ENCODE results near the gene RAPGEF3. TPM values are rescaled to one million over a fixed set of nuclear protein-coding genes. Genes with fewer than 3 reads are reported as not detected.
A peak's percentile ranks its signal among the peaks of the same experiment; 100 is the strongest.

RAPGEF3 gene
- total and polyA plus RNA-seq, 2 of the 8 experiments (the other 6 are each of a cell fraction or from before 2014, with no cell fraction given): 5.0 to 9.4 TPM

- Histone ChIP-seq H2AFZ (ENCODE audit: low read length) (no peak overlapping the region), H3K79me1 (ENCODE audit: low read depth, low read length) (no peaks in the 10 kb centered on the region), H3K9ac (replicated peaks in 1 of 4; ENCODE audit: extremely low read depth in 1 of 4, low read depth in 3 of 4, low read length in 3 of 4) (no peak overlapping the region), H2BK5ac (ENCODE audit: low read depth, low read length) (peak overlapping the region; percentile 40), H3K23ac (ENCODE audit: insufficient read length) (no peak overlapping the region), H3K79me2 (ENCODE audit: control insufficient read depth in 1 of 2, insufficient read depth in 2 of 2, low read length in 2 of 2) (no peaks in the 10 kb centered on the region), H4K91ac (replicated peaks; ENCODE audit: insufficient read length, low read length) (no peak overlapping the region), H3K4me1 (replicated peaks in 1 of 4; ENCODE audit: control insufficient read depth in 3 of 4, insufficient read depth in 4 of 4, low read length in 3 of 4) (peaks cover 2 to 8% (median 5%) of the 10 kb centered on the region in 4 experiments; a peak in 5 of 7 replicates), H2AK5ac (ENCODE audit: low read depth, low read length) (no peak overlapping the region), H3K18ac (ENCODE audit: extremely low read depth, low read length) (no peak overlapping the region; the same call in 1 of the 2 replicates), H4K8ac (ENCODE audit: extremely low read depth, insufficient read depth, low read length) (no peak overlapping the region), H2BK15ac (ENCODE audit: low read length) (no peak overlapping the region), H3K27ac (ENCODE audit: low read depth, low read length) (no peak overlapping the region), H3K4me3 (ENCODE audit: extremely low read depth in 1 of 4, insufficient read depth in 2 of 4, low read depth in 3 of 4, low read length in 4 of 4) (no peak overlapping the region), H3K9me3 (ENCODE audit: insufficient read depth in 2 of 2, low read depth in 1 of 2, low read length in 1 of 2) (no peaks in the 10 kb centered on the region), H3K56ac (replicated peaks; ENCODE audit: insufficient read length, low read depth, low read length) (no peak overlapping the region), H2BK12ac (ENCODE audit: low read depth, low read length) (peak overlapping the region; percentile 76; the same call in 1 of the 2 replicates), H2BK20ac (ENCODE audit: low read length) (no peak overlapping the region), H4K20me1 (replicated peaks in 1 of 2; ENCODE audit: control insufficient read depth in 1 of 2, insufficient read depth in 2 of 2, low read length in 2 of 2) (no peaks in the 10 kb centered on the region), H4K5ac (ENCODE audit: insufficient read length, low read depth, low read length) (no peak overlapping the region), H3K4me2 (ENCODE audit: insufficient read depth in 1 of 2, low read depth in 2 of 2, low read length in 2 of 2) (no peak overlapping the region), H3K27me3 (replicated peaks in 1 of 4; ENCODE audit: control insufficient read depth in 3 of 4, extremely low read depth in 1 of 4, insufficient read depth in 3 of 4, low read length in 3 of 4) (peaks cover 0 to 2% (median 0%) of the 10 kb centered on the region in 4 experiments; a peak in 2 of 7 replicates), H3K23me2 (ENCODE audit: low read depth, low read length) (peaks cover 5% of the 10 kb centered on the region; the same call in 1 of the 2 replicates), H3K4ac (replicated peaks; ENCODE audit: insufficient read length, low read depth, low read length) (no peak overlapping the region), H3K14ac (ENCODE audit: insufficient read length) (no peak overlapping the region), H3K36me3 (ENCODE audit: control insufficient read depth in 2 of 4, insufficient read depth in 4 of 4, low read length in 3 of 4) (no peaks in the 10 kb centered on the region), H2BK120ac (replicated peaks; ENCODE audit: low read depth, low read length) (no peak overlapping the region)
- FAIRE-seq: no peak
- WGBS, 2 experiments (ENCODE audit: extremely low coverage in 1 of 2, insufficient coverage in 1 of 2, insufficient read length in 1 of 2, insufficient replicate concordance in 2 of 2, low coverage in 1 of 2, low lambda C conversion rate in 2 of 2, missing lambda C conversion rate in 1 of 2): 89% methylated on average over 8 of the region's 8 CpGs; no CpG with 5 or more reads in 1 of the 2 experiments
- TF ChIP-seq TEAD4 (IDR thresholded peaks at IDR 0.05; ENCODE audit: low read depth, low read length) (0 out of 2 replicates have a peak, but pooled peaks have one; percentile 27), BRCA1 (IDR thresholded peaks at IDR 0.05; ENCODE audit: low read depth, low read length) (no peak), CTCF (IDR thresholded peaks at IDR 0.05; ENCODE audit: control extremely low read depth in 1 of 3, insufficient read depth in 1 of 3, low read depth in 1 of 3, low read length in 3 of 3) (no peak), CBX8 (IDR thresholded peaks at IDR 0.05; ENCODE audit: borderline replicate concordance, low read depth, low read length) (no peak), EZH2 (IDR thresholded peaks at IDR 0.05; ENCODE audit: low read depth, low read length, severe bottlenecking) (no peak)
- ChIA-PET POLR2A (ENCODE audit: partially characterized antibody) (interaction anchor here (0.7 to 2.6 kb wide), 4 partner anchors 9 to 205 kb away, joined by 3 to 9 read pairs (median 5); partner anchors contain the start of gene SLC48A1), CTCF (ENCODE audit: partially characterized antibody) (interaction anchor here (1.3 to 64.6 kb wide), 8 partner anchors 9 to 74 kb away, joined by 3 to 2442 read pairs (median 14); partner anchors contain the start of genes ENDOU and SLC48A1)
- DNase-seq (ENCODE audit: low read depth in 1 of 2, low spot score in 2 of 2): no peak
Observed at GRCh38 chr12:47763481-47764346, 5.0 kb upstream of the RAPGEF3 start.

All from H1 (cell line).